ENCODE measurements around the gene ASB2.

The ASB2 gene

GRCh38 chr14:93945070-93945399 is 31.3 kb downstream of the ASB2 start:
- no peak for DNase-seq

DNA sequence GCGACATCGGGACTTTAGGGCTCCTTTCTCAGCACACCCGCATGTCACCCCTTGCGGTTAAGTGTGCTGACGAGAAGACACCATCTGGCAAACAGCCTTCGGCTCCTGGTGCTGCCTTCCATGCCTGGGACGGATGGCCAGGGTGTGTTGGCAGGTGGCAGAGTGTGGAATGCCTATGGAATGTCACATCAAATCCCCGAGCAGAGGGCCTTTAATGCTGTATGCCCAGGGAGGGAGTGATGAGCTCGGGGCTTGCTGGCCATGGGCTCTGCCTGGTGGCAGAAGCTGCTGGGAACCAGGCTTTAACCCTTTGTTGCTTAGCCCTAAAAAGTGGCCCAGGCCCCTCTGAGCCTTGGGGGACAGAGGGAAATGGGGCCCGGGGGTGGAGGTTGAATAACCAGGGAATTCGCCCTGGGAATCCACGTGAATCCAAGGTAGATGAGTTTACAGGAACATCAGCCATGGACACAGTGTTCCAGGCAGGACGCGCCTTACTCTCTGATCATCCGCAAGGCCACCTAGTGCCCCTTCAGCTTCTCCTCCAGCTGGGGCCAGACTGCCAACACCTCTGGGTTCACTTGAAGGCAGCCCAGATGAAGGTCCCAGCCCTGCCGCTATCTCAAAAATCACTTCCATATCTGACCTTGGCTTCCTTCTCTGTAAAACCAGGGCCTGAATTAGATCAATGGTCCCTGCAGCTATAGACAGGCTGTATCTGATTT is 31.9 kb downstream of the ASB2 start:
- no peak for DNase-seq

GRCh38 chr14:93943930-93944329 is 32.4 kb downstream of the ASB2 start:
- DNase-seq = no peak

- no peak for DNase-seq
Observed at GRCh38 chr14:93943052-93943451, 33.3 kb downstream of the ASB2 start.

DNA sequence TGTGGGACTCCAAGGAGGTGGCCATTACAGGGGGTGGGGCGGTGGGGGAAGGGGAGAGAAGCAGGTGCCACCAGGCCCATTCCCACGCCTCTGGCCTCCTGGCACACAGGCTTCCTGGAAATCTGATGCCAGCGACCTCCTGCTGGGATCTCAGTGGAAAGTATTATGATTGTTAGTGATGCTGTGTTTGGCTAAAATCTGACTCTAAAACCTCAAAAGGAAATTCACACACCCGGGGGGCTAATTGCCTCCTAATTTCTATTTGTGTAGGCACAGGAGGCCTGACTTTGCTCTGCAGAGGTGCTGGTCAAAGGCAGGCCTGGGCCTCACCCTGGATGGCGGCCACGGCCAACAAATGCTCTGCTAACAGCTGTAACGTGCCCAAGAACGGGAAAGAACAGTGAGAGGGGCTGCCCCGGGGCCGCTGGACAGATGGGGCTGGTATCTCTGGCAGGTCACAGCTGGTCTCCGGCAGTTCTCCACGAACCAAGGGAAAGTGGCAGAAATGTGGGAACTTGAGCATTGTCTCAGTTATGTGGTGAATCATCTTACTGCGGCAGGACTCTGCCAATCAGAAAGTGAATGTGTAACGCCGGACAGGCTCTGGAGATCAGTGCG is 35.0 kb downstream of the ASB2 start:
- no peak for DNase-seq

- DNase-seq = no peak
Observed at GRCh38 chr14:93940437-93940836, 35.9 kb downstream of the ASB2 start.

DNA sequence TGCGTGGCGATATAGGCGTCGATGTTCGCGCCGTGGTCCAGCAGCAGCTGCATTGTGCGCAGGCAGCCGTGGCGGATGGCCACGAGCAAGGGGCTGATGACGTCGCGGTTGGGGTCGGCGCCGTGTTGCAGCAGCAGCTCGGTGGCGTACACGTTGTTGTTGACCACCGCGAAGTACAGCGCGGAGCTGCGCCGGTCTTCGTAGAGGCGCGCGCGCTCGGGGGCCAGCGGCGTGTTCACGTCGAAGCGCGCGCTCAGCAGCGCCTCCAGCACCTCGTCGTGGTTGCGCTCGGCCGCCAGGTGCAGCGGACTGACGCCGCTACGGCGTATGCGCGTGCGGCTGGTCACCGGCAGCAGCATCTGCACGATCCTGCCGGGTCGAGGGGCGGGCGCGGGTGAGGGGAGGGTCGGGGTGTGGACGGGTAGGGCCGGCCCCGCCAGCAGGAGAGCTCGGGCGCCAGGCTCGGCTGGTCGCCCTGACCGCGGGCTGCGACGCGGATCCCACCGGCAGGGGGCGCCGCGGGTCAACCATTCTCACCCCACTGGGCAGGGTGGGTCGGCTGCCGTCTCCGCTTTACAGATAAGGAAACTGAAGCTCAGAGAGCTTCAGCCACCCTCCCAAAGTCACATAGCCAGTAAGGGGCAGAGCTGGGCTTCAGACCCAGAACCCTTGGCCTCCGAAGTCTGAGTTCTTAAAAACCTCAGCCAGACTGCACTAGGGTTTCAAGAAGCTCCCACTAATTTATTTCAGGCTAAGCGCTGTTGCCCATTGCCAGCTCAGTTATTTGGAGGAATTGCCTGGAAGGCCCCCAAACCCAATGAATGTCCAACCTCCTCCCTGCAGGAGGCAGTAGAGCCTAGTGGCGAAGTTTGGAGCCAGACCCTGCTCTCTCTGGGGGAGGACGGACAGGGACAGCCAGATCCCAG is 36.8 kb downstream of the ASB2 start:
- peak; percentile 83 to 96 for DNase-seq

DNA sequence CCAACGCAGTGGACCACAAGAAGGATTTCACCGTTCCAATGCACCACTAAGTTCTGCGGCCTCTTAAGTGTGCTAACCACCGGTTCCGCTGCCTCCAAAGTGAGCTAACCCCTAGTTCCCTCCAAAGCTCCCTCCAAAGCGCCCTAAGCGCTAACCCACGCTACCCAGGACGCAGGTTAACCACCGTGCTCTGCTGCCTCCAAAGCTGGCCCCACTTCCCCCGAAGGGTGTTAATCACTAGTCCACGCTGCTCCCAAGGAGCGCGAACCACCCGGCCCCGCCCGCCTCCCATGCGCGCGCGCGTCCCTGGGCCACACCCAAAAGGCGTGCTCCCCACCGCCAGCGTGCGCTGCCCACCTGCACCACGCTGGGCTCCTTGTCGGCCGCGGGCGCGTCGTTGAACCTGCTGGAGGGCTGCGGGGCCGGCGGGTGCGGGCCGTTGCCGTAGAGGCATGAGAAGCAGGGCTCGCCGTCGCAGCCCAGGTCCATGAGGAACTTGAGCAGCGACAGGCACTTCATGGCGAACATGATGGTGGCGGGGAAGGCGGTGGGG is 37.5 kb downstream of the ASB2 start:
- no peak for DNase-seq

DNA sequence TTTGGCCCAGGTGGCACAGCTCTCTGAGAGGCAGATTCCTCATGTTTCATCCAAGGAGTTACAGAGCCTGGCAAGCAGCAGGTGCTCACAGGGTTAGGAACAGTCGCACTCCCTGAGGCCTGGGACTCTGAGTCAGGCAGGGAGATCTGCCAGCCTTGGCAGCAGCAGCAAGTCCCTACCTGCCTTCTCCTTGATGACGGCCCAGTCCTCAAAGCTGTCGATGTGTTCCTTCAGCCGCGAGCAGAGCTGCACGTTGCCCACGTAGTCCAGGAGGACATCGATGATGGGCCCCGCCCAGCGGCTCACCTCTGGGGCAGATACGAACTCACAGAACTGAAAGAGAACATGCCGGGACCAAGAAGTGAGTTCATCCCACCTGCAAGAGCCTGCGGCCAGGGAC is 38.9 kb downstream of the ASB2 start:
- DNase-seq = no peak

DNA sequence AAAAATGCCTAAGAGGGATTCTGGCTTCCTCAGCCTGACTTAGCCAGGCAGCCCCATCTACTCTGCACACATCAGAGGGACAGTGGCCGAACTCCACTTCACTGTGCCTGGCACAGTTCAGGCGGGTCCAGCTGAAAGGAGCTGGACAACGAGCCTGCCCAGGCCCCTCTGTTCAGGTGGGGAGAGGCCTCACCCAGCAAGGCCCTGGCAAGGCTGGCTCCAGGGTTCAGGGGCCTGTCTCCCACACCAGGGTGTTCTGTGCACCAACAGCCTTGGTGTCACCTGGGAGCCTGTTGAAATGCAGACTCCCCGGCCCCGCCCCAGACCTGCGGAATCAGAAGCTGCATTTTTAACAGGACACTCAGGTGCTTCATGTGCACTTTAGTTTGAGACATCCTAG is 39.4 kb downstream of the ASB2 start:
- DNase-seq = no peak

- no peak for DNase-seq
Observed at GRCh38 chr14:93936245-93936644, 40.1 kb downstream of the ASB2 start.

- DNase-seq = no peak
Observed at GRCh38 chr14:93935213-93935612, 41.2 kb downstream of the ASB2 start.

GRCh38 chr14:93932642-93933041 is 43.7 kb downstream of the ASB2 start:
- no peak for DNase-seq

- DNase-seq = no peak
Observed at GRCh38 chr14:93930989-93931307, 45.4 kb downstream of the ASB2 start.

DNA sequence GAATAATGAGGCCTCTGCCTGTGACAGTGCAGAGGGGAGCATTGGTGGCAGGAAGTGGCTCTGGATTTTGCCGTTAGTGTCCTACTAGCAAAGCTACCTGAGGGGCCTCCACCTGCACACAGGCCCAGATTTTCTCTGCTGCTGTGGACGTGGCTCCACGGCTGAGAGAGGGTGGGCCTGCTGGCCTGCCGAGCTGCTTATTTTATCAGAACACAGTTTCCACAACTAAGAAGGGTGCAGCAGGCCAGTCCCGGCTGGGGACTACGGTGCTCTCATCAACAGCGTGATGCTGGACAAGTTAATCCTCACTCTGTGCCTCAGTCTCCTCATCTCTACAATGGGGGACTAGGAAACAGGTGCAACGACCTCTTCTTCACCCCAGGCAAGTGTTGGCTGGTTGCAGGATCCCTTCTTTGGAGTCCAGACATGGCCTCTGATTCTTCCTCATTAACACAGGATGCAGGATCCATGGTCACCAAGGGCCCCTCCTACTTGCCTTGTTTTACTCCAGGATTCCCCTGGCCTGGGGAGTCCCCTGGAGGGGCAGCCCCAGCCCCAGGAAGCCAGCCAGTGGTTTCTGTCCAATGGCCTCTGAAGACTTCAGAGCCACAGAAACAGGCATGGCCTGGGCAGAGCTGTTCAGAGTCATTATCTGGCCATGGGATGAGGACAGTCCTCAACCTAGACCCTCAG is 45.9 kb downstream of the ASB2 start:
- no peak for DNase-seq

- no peak for DNase-seq
Observed at GRCh38 chr14:93929657-93930056, 46.7 kb downstream of the ASB2 start.

DNA sequence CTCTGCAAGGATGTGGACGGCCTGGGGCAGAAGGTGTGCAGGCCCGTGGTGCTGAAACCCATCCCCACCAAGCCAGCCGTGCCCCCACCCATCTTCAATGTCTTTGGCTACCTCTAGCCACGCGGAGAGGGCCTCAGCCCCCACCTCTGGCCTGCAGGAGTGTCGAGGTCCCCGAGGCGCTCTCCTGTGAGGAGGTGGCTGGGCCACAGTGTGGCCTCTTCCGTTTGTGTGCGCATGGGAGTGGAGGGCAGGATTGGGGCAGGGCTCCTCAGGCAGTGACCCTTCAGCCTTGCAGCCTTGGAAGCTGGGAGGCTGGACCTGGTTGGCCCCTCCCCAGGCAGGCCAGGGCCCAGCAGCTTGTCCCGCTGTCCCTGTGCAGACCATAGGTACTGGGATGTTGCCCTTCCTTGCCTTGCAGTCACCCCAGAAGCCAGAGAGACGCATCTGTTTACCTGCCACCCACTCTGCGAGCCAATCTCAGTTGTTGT is 47.3 kb downstream of the ASB2 start:
- DNase-seq = no peak

DNA sequence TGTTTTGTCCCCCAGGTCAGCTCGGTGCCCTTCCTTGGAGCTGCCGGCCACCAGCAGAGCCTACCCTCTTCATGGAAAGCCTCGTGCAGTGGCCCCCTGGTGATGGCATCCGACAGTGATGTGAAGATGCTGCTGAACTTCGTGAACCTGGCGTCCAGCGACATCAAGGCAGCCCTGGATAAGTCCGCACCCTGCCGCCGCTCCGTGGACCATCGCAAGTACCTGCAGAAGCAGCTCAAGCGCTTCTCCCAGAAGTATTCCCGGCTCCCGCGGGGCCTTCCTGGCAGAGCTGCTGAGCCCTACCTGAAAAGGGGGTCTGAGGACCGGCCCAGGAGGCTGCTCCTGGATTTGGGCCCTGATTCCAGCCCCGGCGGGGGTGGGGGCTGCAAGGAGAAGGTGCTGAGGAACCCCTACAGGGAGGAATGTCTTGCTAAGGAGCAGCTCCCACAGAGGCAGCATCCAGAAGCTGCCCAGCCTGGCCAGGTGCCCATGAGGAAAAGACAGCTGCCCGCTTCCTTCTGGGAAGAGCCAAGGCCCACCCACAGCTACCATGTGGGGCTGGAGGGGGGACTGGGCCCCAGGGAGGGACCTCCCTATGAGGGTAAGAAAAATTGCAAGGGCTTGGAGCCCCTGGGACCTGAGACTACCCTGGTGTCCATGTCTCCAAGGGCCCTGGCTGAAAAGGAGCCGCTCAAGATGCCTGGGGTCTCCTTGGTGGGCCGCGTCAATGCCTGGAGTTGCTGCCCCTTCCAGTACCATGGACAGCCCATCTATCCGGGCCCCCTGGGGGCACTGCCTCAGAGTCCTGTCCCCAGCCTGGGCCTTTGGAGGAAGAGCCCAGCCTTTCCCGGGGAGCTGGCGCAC is 48.0 kb downstream of the ASB2 start:
- no peak for DNase-seq

DNA sequence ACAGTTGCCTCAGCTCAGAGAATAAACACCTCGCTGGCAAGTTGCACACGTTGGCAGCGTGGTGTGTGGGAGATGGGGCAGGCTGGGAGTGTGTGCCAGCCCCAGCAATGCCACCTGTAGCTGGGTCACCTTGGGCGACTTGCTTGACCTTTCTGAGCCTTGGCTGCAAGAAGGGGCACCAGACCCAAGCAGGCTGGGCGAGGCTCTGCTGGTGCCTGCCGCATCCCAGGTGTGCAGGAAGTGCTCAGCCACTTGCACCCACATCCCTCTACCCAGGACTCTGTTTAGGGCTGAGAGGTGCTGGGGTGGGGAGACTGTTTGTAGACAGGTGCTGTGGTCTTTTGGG is 48.6 kb downstream of the ASB2 start:
- DNase-seq = no peak

DNA sequence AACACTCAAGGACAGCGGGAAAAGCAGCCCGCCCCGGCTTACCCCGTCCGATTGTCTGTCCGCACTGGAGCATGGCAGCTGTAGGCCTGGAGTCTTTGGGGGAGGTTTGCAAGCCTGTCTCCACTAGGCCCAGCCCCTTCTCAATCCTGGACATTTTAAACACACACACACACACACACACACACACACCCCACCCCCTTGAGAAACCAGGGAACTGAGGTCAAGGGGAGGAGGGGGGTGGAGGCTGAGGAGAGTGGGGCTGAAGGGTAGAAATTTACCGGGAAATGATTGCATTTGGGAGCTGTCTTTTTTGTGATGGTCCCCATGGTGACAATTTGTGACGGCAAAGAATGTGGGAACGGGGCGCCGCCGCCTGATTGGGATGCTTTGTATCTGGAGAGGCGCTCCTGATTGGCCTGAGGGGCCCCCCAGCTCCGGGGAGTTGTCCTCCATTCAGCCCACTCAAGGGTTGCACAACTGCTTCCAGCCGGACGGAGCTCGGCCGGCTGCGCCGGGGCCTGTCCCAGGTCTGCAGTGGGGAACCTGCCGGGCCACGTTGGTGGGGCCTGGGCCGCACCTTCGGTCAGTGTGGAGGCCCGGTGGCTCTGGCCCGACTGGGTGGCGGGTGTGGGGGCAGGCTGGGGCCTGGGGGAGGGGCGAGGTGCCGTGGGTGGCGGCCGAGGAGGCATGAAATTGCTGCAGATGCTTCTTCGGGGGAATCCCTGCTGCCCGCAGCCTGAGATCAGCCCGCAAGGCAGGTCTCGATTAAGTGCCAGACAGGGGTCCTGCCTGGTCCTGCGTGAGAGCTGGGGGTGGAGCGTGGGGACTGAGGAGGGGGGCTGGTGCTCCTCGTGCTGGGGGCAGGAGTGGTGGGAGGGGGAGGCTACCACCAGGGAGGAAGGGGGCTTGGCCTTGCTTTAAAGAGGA is 49.2 kb downstream of the ASB2 start, which contains the start of gene FAM181A:
Gene FAM181A, plus strand, starts transcription at position 472 of the 927 bp plus-strand sequence. CDS start 942 bp downstream, outside the sequence.
- DNase-seq = no peak

All from stimulated activated CD4-positive, alpha-beta T cell treated with anti-CD3 and anti-CD28 coated beads, Interleukin-4, amount 100 ng/mL, for 4 hours (primary cell).